HG03159 (cell line): Measurements from ENCODE around the gene MXRA8.
"Not testable (repeated sequence)": the region's sequence is repeated elsewhere in the genome, so short reads cannot be mapped to it uniquely, and the experiment has no call there.

Experiments used
- ATAC-seq: cut with Tn5 transposase; IDR thresholded peaks from one replicate; pipeline ENCODE4 v1.9.1; 2021; ENCODE audit warnings: mild to moderate bottlenecking, moderate library complexity; ENCODE audit not compliant: unreplicated experiment

Gene MXRA8, protein sequence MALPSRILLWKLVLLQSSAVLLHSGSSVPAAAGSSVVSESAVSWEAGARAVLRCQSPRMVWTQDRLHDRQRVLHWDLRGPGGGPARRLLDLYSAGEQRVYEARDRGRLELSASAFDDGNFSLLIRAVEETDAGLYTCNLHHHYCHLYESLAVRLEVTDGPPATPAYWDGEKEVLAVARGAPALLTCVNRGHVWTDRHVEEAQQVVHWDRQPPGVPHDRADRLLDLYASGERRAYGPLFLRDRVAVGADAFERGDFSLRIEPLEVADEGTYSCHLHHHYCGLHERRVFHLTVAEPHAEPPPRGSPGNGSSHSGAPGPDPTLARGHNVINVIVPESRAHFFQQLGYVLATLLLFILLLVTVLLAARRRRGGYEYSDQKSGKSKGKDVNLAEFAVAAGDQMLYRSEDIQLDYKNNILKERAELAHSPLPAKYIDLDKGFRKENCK

DNA sequence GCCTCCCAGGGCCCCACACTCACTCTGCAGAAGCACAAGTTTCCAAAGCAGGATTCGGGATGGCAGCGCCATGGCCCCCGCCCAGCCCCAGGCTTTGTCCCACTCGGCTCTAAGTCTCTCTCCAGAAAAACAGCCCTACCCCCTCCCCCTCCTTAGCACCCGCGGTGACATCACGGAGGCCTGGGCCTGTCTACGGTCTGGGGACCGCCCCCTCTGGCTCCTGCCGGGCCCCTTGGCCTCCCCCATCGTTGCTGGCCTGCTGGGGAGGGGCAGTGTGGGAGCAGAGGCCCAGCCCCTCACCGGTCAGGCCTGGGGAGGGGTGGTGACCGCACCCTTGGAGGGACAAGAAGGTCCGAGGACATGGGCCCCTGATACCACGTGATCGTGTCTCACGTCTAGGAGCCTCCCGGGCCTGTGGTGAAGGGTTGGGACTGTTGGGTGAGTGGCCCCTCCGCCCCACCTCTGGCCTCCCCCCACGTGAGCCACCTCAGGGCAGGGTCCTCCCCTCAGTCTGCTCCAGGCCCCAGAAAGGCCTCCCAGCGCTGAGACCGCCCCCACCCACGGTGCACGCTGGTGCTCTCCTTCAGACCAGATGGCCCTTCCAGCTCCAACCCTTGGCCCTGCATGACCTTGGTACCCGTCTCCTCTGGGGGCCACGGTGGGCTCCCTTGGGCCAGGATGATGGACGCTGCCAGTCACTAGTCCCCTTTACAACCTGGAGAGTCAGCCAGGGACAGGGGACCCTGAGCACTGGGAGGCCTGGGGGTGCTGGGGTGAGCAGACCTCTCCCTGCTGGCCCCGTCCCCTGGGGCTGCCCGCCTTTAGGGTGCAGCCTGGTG is at the start of gene MXRA8:
Gene MXRA8, minus strand, starts transcription at position 123 of the 839 bp plus-strand sequence. Its CDS starts 51 bp downstream, at position 72.
- no peak for ATAC-seq

- peak; percentile 26 for ATAC-seq
Observed at GRCh38 chr1:1407636-1408318, 49.4 kb upstream of the MXRA8 start.

GRCh38 chr1:1406821-1407635 is 48.7 kb upstream of the MXRA8 start, which contains the start of gene MRPL20:
MRPL20 (minus strand) TSS chr1:1407293; CDS start chr1:1407217, 76 bp downstream.
- peak; percentile 89 for ATAC-seq

DNA sequence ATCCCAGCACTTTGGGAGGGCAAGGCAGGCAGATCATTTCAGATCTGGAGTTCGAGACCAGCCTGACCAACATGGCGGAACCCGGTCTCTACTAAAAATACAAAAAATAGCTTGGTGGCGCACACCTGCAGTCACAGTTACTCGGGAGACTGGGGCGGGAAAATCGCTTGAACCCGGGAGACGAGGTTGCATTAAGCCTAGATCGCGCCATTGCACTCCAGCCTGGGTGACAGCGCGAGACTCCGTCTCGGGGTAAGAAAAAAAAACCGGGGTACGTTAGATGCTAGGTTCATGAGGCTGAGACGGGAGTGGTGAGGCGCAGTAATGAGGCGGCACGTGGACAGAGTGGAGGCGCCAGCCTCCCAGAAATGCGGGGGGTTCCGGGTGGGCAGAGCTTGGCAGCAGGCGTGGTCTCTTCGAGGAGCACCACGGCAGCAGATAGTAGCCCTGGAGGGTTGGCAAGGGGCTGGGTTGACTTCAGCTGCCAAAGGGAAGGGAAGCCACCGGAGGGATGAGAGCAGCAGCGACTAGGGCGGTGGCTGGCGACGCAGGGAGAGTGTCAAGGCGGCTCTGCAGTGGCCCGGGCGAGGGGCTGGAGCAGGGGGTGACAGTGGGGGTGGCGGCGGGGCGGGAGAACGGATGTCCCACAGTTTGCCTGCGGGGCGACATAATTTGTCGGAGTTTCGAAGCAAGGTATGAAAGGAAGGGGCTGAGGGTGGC is 47.9 kb upstream of the MXRA8 start:
- no peak for ATAC-seq

- ATAC-seq: no peak
Observed at GRCh38 chr1:1403653-1404052, 45.3 kb upstream of the MXRA8 start.

GRCh38 chr1:1402901-1403392 is 44.6 kb upstream of the MXRA8 start:
- ATAC-seq: not testable (repeated sequence)

- no peak for ATAC-seq
Observed at GRCh38 chr1:1402072-1402900, 43.9 kb upstream of the MXRA8 start.

DNA sequence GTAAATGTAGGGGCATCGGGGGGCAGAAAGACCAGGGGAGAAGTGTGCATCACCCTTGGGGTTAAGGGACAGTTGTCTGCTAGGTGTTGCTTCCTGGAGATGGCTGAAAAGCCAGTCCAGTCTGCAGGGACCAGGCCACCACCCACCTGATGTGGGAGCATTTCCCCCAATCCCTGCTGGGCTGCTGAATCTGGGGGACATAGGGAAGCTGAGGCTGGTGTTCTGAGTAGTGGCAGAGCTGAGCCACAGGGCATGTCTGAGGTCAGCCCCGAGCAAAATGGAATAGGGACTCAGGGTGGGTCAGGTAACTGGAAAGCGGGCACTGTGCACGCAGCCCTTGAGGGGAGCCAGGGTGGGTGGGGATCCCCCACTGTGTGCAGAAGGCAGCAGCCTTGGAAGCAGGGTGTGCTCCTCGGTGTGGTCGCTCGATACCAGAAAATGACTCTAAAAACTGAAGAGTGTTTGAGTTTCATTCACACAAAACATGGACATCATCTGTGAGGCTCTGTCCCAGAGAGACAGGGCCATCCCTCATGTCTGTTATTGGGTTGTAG is 43.2 kb upstream of the MXRA8 start:
- ATAC-seq: no peak

- no peak for ATAC-seq
Observed at GRCh38 chr1:1400576-1401456, 42.5 kb upstream of the MXRA8 start.

DNA sequence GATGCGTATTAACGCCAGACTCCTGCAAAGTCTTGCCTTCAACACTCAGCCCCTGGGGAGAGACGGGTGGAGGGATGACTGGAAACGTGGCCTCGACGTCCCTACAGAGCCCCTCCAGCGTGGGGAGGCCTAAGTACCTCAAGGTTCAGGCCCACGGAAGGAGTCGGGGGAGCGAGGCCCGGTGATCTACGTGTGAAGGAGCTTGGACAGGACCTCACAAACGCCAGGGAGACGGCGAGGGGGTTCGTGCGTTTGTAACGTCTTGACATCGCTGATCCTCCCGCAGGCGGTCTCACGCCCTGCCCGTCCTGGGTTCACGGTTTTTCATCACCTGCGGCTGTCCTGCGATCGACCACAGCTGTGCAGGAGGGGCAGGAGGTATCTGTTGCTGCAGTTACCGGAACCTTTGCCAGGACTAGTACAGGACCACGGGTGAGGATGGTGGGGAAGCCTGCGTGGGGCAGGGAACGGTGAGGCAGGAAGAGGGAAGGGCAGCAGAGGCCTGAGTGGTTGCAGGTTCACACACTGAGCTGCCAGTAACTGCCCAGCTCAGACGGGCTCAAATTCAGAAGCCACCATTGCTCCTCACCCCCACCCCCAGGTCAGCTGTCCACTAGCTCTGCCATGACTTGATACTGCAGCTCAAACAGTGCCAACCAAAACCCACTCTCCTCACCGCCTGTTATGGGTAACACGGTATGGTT is 41.7 kb upstream of the MXRA8 start:
- ATAC-seq: no peak

DNA sequence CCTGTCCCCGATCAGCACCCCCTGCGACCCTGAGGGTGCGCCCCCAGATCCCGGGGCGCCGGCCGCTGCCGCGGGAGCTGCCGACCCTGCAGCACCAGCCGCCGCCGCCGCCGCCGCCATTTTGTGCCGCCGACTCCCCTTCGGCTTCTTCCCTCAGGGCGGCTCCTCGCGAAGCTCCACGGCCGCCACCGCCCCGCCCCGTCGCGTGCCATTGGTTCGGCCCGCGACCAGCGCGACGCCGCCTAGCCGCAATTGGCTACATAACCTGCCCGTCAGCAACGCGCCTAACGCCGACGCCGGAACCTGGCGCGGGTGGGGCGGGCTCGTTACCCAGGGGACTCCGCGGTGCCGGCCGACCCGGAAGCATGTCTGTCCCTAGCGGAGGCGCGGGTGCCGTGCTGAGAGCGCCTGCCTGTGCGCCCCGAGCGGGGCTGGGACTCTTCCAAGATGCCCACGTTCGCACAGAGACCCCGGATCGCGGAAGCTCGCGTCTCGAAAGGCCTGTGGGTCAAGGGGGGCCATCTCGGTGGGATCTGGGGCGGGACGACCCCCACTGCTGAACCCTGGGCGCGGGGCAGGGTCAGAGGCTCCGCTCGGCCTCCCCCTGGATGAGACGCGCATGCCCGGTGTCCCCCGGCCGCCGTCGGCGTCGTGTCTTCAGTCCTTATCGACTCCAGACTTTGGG is 41.0 kb upstream of the MXRA8 start, which contains the start of gene CCNL2:
Gene CCNL2, minus strand, starts transcription at position 149 of the 685 bp plus-strand sequence. Its CDS starts 29 bp downstream, at position 120.
- ATAC-seq: peak; percentile 94

DNA sequence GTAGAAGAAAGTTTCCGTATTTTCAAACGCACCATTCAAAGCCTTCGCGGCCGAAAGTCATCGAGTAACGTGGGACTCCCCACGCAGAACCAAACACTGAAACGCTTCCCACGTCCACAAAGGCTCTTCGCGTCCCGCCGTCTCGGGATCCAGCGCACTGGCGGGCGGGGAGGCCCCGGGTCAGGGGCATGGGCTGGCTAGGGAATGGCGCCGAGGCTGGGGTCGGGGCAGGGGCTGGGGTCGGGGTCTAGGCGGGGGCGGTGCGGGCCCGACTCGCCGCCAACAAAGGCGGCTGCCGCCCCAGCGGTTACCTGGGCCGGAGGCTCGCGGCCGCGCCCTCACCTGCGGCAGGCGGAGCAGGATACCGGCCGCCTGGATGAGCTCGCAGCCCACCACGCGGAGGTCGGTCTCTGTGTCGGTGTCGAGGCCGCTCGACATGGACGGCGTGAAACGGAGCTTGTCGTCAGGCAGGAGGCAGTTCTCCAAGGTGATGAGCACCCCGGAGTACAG is 40.4 kb upstream of the MXRA8 start:
- no peak for ATAC-seq

- no peak for ATAC-seq
Observed at GRCh38 chr1:1397839-1398523, 39.6 kb upstream of the MXRA8 start.

- ATAC-seq: no peak
Observed at GRCh38 chr1:1395166-1395565, 36.8 kb upstream of the MXRA8 start.

DNA sequence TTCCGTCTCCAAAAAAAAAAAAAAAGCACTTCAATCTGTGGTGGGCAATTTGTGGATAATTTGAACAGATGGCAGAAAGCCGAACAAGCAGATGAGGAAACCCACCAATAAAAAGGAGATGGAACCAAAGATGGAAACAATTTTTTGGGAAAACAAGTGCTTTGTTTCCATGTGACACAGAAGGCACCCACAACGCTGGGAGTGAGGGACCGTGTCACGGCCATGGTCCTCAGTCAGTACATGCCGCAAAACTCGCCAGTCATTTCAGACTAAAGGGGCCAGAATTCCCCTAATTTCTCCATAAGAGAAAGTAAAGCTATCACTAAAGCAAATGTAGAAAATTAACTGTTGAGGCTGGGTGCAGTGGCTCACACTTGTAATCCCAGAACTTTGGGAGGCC is 35.8 kb upstream of the MXRA8 start:
- no peak for ATAC-seq
